BE2C (cell line): ENCODE data around the gene DHRS3.

Source experiments
- DNase-seq: peaks from one replicate; pipeline ENCODE4 v3.0.0-alpha.2; 2020
- H3K27me3 ChIP-seq: fragments of 250-450 bp; sonication (Bioruptor Pico); 2 replicates; pipeline ENCODE4 v1.5.1; 2020; ENCODE audit warnings: mild to moderate bottlenecking
- H3K36me3 ChIP-seq: fragments of 250-450 bp; sonication (Bioruptor Pico); 2 replicates; pipeline ENCODE4 v1.5.1; 2020; ENCODE audit warnings: mild to moderate bottlenecking
- H3K4me1 ChIP-seq: fragments of 250-450 bp; sonication (Bioruptor Pico); 2 replicates; pipeline ENCODE4 v1.5.1; 2020
- H3K4me3 ChIP-seq: 2 replicates; pipeline ENCODE4 v1.5.1; 2011; ENCODE audit warnings: low read depth, low read length
- H3K9me3 ChIP-seq: fragments of 250-450 bp; sonication (Bioruptor Pico); 2 replicates; pipeline ENCODE4 v1.5.1; 2020
- TF ChIP-seq, protein P1 (sequence below): IDR thresholded peaks from 2 replicates; pipeline ENCODE4 v1.5.1; 2012; ENCODE audit warnings: mild to moderate bottlenecking, low read depth, low read length

Gene DHRS3

GRCh38 chr1:12552951-12553921 lies 64.8 kb downstream of the DHRS3 start:
- Histone ChIP-seq H3K4me1 (no peaks in the 10 kb centered on the region), H3K36me3 (no peaks in the 10 kb centered on the region), H3K4me3 (no peak overlapping the region), H3K27me3 (no peaks in the 10 kb centered on the region), H3K9me3 (no peaks in the 10 kb centered on the region)
- DNase-seq: no peak
- TF ChIP-seq, protein P1, sequence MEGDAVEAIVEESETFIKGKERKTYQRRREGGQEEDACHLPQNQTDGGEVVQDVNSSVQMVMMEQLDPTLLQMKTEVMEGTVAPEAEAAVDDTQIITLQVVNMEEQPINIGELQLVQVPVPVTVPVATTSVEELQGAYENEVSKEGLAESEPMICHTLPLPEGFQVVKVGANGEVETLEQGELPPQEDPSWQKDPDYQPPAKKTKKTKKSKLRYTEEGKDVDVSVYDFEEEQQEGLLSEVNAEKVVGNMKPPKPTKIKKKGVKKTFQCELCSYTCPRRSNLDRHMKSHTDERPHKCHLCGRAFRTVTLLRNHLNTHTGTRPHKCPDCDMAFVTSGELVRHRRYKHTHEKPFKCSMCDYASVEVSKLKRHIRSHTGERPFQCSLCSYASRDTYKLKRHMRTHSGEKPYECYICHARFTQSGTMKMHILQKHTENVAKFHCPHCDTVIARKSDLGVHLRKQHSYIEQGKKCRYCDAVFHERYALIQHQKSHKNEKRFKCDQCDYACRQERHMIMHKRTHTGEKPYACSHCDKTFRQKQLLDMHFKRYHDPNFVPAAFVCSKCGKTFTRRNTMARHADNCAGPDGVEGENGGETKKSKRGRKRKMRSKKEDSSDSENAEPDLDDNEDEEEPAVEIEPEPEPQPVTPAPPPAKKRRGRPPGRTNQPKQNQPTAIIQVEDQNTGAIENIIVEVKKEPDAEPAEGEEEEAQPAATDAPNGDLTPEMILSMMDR: no peak

DNA sequence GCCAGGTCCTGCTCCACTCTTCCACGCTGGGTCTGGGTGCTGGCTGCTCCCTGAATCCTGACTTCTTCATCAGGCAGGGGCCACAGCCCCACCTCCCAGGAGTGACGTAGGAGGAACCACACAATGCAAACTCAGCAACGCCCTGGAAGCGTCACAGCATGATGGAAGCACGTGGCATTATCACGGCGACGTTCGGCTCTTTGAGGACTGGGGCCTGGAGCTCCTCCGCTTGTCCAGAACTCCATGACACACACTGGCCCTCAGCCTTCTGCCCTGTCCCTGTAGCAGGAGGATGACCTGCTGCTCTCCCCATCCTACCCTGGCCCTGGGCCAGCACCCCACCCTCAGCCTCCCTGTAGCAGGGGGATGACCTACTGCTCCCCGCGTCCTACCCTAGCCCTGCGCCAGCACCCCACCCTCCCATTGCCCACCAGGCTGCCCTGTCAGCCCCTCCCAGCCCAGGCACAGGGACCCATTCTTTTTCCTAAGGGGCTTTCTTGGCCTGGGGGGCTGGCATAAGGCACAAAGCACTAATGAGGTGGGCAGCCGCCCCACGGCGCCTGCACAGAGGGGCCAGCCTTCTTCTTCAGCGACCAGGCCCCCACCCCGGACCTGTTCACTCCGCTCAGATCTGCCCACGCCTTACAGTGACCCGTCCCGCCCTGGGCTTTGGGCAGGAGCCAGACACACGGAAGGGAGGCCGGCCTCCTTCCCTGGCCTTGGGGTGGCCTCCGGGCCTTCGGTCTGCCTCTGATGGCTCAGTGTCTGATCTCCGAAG lies 65.7 kb downstream of the DHRS3 start:
- Histone ChIP-seq H3K9me3 (no peaks in the 10 kb centered on the region), H3K27me3 (no peaks in the 10 kb centered on the region), H3K4me1 (no peaks in the 10 kb centered on the region), H3K4me3 (no peak overlapping the region), H3K36me3 (no peaks in the 10 kb centered on the region)
- TF ChIP-seq, protein P1: no peak
- DNase-seq: no peak

- DNase-seq: no peak
- Histone ChIP-seq H3K4me3 (no peak overlapping the region), H3K4me1 (no peaks in the 10 kb centered on the region), H3K36me3 (no peaks in the 10 kb centered on the region), H3K27me3 (no peaks in the 10 kb centered on the region), H3K9me3 (no peaks in the 10 kb centered on the region)
- TF ChIP-seq, protein P1: no peak
These were observed 66.4 kb downstream of the DHRS3 start for GRCh38 chr1:12551584-12551983.

- H3K4me1 ChIP-seq: no peaks in the 10 kb centered on the region
- no peak overlapping the region for H3K4me3 ChIP-seq
- H3K9me3 ChIP-seq: no peaks in the 10 kb centered on the region
- no peaks in the 10 kb centered on the region for H3K36me3 ChIP-seq
- DNase-seq: no peak
- TF ChIP-seq, protein P1: no peak
- H3K27me3 ChIP-seq: no peaks in the 10 kb centered on the region
These were observed 68.3 kb downstream of the DHRS3 start for GRCh38 chr1:12549460-12550349.

GRCh38 chr1:12548973-12549459 lies 69.0 kb downstream of the DHRS3 start:
- Histone ChIP-seq H3K27me3 (no peaks in the 10 kb centered on the region), H3K36me3 (no peaks in the 10 kb centered on the region), H3K9me3 (no peaks in the 10 kb centered on the region), H3K4me1 (no peaks in the 10 kb centered on the region), H3K4me3 (no peak overlapping the region)
- no peak for DNase-seq
- TF ChIP-seq, protein P1: no peak
